ENCODE results near the gene PCDHGA6. TPM values are rescaled to one million over a fixed set of nuclear protein-coding genes. Genes with fewer than 3 reads are reported as not detected.
"Not testable (repeated sequence)": the region's sequence is repeated elsewhere in the genome, so short reads cannot be mapped to it uniquely, and the experiment has no call there.

Gene PCDHGA6
- total RNA-seq, 1 donor from 2014 or later = 0.21 TPM

GRCh38 chr5:141409598-141410306, 36.1 kb downstream of the PCDHGA6 start:
- H3K36me3 Mint-ChIP-seq (ENCODE audit: unreplicated experiment) = peaks cover 54% of the 10 kb centered on the region

GRCh38 chr5:141411575-141411974, 37.9 kb downstream of the PCDHGA6 start:
- Mint-ChIP-seq H3K36me3 (ENCODE audit: unreplicated experiment) (peaks cover 66% of the 10 kb centered on the region), H3K9me3 (ENCODE audit: unreplicated experiment) (peaks cover 29% of the 10 kb centered on the region), H3K27ac (ENCODE audit: unreplicated experiment) (no peak overlapping the region), H3K4me1 (ENCODE audit: unreplicated experiment) (peaks cover 28% of the 10 kb centered on the region), H3K27me3 (ENCODE audit: unreplicated experiment) (no peaks in the 10 kb centered on the region), H3K4me3 (ENCODE audit: unreplicated experiment) (peak overlapping the region; percentile 50)
- TF ChIP-seq CTCF (IDR thresholded peaks at IDR 0.05) = no peak
- no peak for DNase-seq (ENCODE audit: extremely low spot score, unreplicated experiment)

More at GRCh38 chr5:141409598-141410306, 36.1 kb downstream of the PCDHGA6 start:
- H3K4me1 Mint-ChIP-seq (ENCODE audit: unreplicated experiment) = peaks cover 28% of the 10 kb centered on the region
- no peaks in the 10 kb centered on the region for H3K27me3 Mint-ChIP-seq (ENCODE audit: unreplicated experiment)
- TF ChIP-seq CTCF (IDR thresholded peaks at IDR 0.05) = no peak
- peak overlapping the region; percentile 63 for H3K27ac Mint-ChIP-seq (ENCODE audit: unreplicated experiment)
- H3K9me3 Mint-ChIP-seq (ENCODE audit: unreplicated experiment) = peaks cover 18% of the 10 kb centered on the region
- no peak for DNase-seq (ENCODE audit: extremely low spot score, unreplicated experiment)
- H3K4me3 Mint-ChIP-seq (ENCODE audit: unreplicated experiment) = peak overlapping the region; percentile 63

- H3K4me3 Mint-ChIP-seq (ENCODE audit: unreplicated experiment) = peak within 1 kb of the TSS; percentile 76
- H3K9me3 Mint-ChIP-seq (ENCODE audit: unreplicated experiment) = peaks cover 31% of the 10 kb centered on the region
- peak; percentile 62 for TF ChIP-seq CTCF (IDR thresholded peaks at IDR 0.05)
- H3K27me3 Mint-ChIP-seq (ENCODE audit: unreplicated experiment) = no peaks in the 10 kb centered on the region
- peaks cover 24% of the 10 kb centered on the region for H3K4me1 Mint-ChIP-seq (ENCODE audit: unreplicated experiment)
- no peak for DNase-seq (ENCODE audit: extremely low spot score, unreplicated experiment)
- peaks cover 68% of the 10 kb centered on the region for H3K36me3 Mint-ChIP-seq (ENCODE audit: unreplicated experiment)
- peak within 1 kb of the TSS; percentile 84 for H3K27ac Mint-ChIP-seq (ENCODE audit: unreplicated experiment)
These were observed 39.3 kb downstream of the PCDHGA6 start, which contains the start of gene PCDHGA10 for GRCh38 chr5:141412854-141413539. TSS of gene PCDHGA10 (plus strand) at chr5:141412987. CDS start at chr5:141413176, 189 bp downstream.

- Mint-ChIP-seq H3K27ac (ENCODE audit: unreplicated experiment) (peak overlapping the region; percentile 84), H3K27me3 (ENCODE audit: unreplicated experiment) (no peaks in the 10 kb centered on the region), H3K9me3 (ENCODE audit: unreplicated experiment) (peaks cover 31% of the 10 kb centered on the region), H3K4me1 (ENCODE audit: unreplicated experiment) (peaks cover 22% of the 10 kb centered on the region), H3K4me3 (ENCODE audit: unreplicated experiment) (peak overlapping the region; percentile 76), H3K36me3 (ENCODE audit: unreplicated experiment) (peaks cover 69% of the 10 kb centered on the region)
- no peak for TF ChIP-seq CTCF (IDR thresholded peaks at IDR 0.05)
- no peak for DNase-seq (ENCODE audit: extremely low spot score, unreplicated experiment)
These were observed 39.9 kb downstream of the PCDHGA6 start for GRCh38 chr5:141413540-141414069.

GRCh38 chr5:141414548-141415274, 41.0 kb downstream of the PCDHGA6 start:
- peaks cover 65% of the 10 kb centered on the region for H3K36me3 Mint-ChIP-seq (ENCODE audit: unreplicated experiment)
- not testable (repeated sequence) for H3K27ac Mint-ChIP-seq (ENCODE audit: unreplicated experiment); DNase-seq (ENCODE audit: extremely low spot score, unreplicated experiment); H3K4me3 Mint-ChIP-seq (ENCODE audit: unreplicated experiment); H3K27me3 Mint-ChIP-seq (ENCODE audit: unreplicated experiment)
- peaks cover 22% of the 10 kb centered on the region for H3K4me1 Mint-ChIP-seq (ENCODE audit: unreplicated experiment)
- H3K9me3 Mint-ChIP-seq (ENCODE audit: unreplicated experiment) = peaks cover 34% of the 10 kb centered on the region

- Mint-ChIP-seq H3K9me3 (ENCODE audit: unreplicated experiment) (peaks cover 32% of the 10 kb centered on the region), H3K36me3 (ENCODE audit: unreplicated experiment) (peaks cover 67% of the 10 kb centered on the region), H3K4me1 (ENCODE audit: unreplicated experiment) (peaks cover 20% of the 10 kb centered on the region)
- not testable (repeated sequence) for H3K4me3 Mint-ChIP-seq (ENCODE audit: unreplicated experiment); H3K27me3 Mint-ChIP-seq (ENCODE audit: unreplicated experiment); DNase-seq (ENCODE audit: extremely low spot score, unreplicated experiment); H3K27ac Mint-ChIP-seq (ENCODE audit: unreplicated experiment)
These were observed 41.6 kb downstream of the PCDHGA6 start for GRCh38 chr5:141415275-141415618.

Data from osteocyte (in vitro differentiated cells).